Panc1 (cell line): ENCODE measurements around the gene ASTE1.

Experiments used
- SIN3A ChIP-seq: IDR thresholded peaks from 2 replicates; pipeline ENCODE4 v1.6.1; 2012; ENCODE audit warnings: low read depth, mild to moderate bottlenecking, low read length, moderate library complexity, borderline replicate concordance; ENCODE audit not compliant: insufficient read depth
- TF ChIP-seq, protein P1 (sequence below): fragments of 450-650 bp; IDR thresholded peaks from 2 replicates; pipeline ENCODE4 v1.5.1; 2017; ENCODE audit warnings: mild to moderate bottlenecking

DNA sequence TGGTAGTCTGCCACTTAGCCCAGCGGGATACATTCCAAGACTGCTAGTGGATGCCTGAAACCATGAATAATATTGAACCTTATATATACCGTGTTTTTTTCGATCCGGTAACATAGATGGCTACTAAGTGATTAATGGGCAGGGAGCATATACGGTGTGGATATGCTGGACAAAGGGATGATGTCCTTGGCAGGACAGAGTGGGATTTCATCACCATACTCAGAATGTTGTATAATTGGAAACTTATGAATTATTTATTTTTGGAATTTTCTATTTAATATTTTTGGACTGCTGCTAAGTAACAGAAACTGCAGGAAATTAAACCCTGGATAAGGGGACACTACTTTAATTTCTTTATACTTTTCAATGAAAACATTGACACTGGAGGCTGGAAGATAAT, 53.2 kb downstream of the ASTE1 start:
- no peak for TF ChIP-seq SIN3A
- TF ChIP-seq, protein P1, sequence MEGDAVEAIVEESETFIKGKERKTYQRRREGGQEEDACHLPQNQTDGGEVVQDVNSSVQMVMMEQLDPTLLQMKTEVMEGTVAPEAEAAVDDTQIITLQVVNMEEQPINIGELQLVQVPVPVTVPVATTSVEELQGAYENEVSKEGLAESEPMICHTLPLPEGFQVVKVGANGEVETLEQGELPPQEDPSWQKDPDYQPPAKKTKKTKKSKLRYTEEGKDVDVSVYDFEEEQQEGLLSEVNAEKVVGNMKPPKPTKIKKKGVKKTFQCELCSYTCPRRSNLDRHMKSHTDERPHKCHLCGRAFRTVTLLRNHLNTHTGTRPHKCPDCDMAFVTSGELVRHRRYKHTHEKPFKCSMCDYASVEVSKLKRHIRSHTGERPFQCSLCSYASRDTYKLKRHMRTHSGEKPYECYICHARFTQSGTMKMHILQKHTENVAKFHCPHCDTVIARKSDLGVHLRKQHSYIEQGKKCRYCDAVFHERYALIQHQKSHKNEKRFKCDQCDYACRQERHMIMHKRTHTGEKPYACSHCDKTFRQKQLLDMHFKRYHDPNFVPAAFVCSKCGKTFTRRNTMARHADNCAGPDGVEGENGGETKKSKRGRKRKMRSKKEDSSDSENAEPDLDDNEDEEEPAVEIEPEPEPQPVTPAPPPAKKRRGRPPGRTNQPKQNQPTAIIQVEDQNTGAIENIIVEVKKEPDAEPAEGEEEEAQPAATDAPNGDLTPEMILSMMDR, result no peak
